SK-N-SH treated with all-trans-retinoic acid at 6 μM for 48 hours (cell line): ENCODE data around the gene ING3.

Experiments used
- BACH2 ChIP-seq: fragments of 250-450 bp; sonication (Bioruptor Pico); IDR thresholded peaks from 2 replicates; pipeline ENCODE4 v1.9.0; 2021; ENCODE audit warnings: mild to moderate bottlenecking, borderline replicate concordance
- CSDC2 ChIP-seq: fragments of 250-450 bp; sonication (Bioruptor Pico); IDR thresholded peaks from 2 replicates; pipeline ENCODE4 v1.5.0; 2020; ENCODE audit warnings: mild to moderate bottlenecking, moderate library complexity
- ESRRG ChIP-seq: fragments of 250-450 bp; sonication (Bioruptor Pico); IDR thresholded peaks from 2 replicates; pipeline ENCODE4 v1.6.1; 2021; ENCODE audit warnings: mild to moderate bottlenecking
- PATZ1 ChIP-seq: fragments of 250-450 bp; sonication (Bioruptor Pico); IDR thresholded peaks from 2 replicates; pipeline ENCODE4 v1.8.0; 2020; ENCODE audit warnings: mild to moderate bottlenecking, moderate library complexity, borderline replicate concordance
- PPARA ChIP-seq: fragments of 250-450 bp; sonication (Bioruptor Pico); IDR thresholded peaks from 2 replicates; pipeline ENCODE4 v1.5.0; 2020; ENCODE audit warnings: mild to moderate bottlenecking, borderline replicate concordance
- RARB ChIP-seq: fragments of 250-450 bp; sonication (Bioruptor Pico); IDR thresholded peaks from 2 replicates; pipeline ENCODE4 v1.8.0; 2021; ENCODE audit warnings: mild to moderate bottlenecking, moderate library complexity
- ZFP3 ChIP-seq: fragments of 250-450 bp; sonication (Bioruptor Pico); IDR thresholded peaks from 2 replicates; pipeline ENCODE4 v1.5.0; 2020; ENCODE audit warnings: mild to moderate bottlenecking, moderate library complexity
- ZFP30 ChIP-seq: fragments of 450-650 bp; formaldehyde crosslinking; IDR thresholded peaks from 2 replicates; pipeline ENCODE4 v1.5.0; 2022; ENCODE audit warnings: mild to moderate bottlenecking, moderate library complexity
- ZNF565 ChIP-seq: fragments of 450-650 bp; formaldehyde crosslinking; conservative IDR thresholded peaks from 2 replicates; pipeline ENCODE4 v1.5.0; 2020; ENCODE audit warnings: low read depth, mild to moderate bottlenecking, moderate library complexity

GRCh38 chr7:120986650-120987049, 36.1 kb downstream of the ING3 start:
- TF ChIP-seq ESRRG = no peak
- TF ChIP-seq BACH2 (CRISPR knock-in tag) = no peak
- TF ChIP-seq CSDC2 (CRISPR knock-in tag) = no peak
- no peak for TF ChIP-seq ZFP30 (CRISPR knock-in tag)
- no peak for TF ChIP-seq RARB
- TF ChIP-seq ZFP3 = no peak
- TF ChIP-seq PATZ1 (CRISPR knock-in tag) = no peak
- TF ChIP-seq PPARA (CRISPR knock-in tag) = no peak
- no peak for TF ChIP-seq ZNF565
